HEK293 (cell line): Measurements from ENCODE around the gene IFI44L.

ENCODE experiments used
- CTCF ChIA-PET: fragments of 350-600 bp; formaldehyde crosslinking; extraction: SDS; loops from one replicate; lab custom pipeline; 2021; ENCODE audit warnings: antibody characterized with exemption; lab: Yijun Ruan, JAX
- POLR2A ChIA-PET: fragments of 300-600 bp; formaldehyde crosslinking; extraction: SDS; loops from one replicate; lab custom pipeline; 2020; ENCODE audit warnings: antibody characterized with exemption, inconsistent platforms; lab: Yijun Ruan, JAX
- H3K27ac ChIP-seq: fragments of 200-500 bp; sonication (Bioruptor generic); 2 replicates; pipeline ENCODE4 v1.5.1; 2014; ENCODE audit warnings: low read depth, low read length, control low read depth, inconsistent platforms; ENCODE audit errors: extremely low read depth
- H3K36me3 ChIP-seq, 2 experiments: fragments of 200-500 bp in 1 of 2; sonication (Bioruptor generic) in 1 of 2; 1 replicate in 1 of 2; 2 replicates in 1 of 2; pipeline ENCODE4 v1.5.1; 2014 to 2017; ENCODE audit warnings: inconsistent platforms in 2 of 2, low read length in 2 of 2; ENCODE audit not compliant: control insufficient read depth in 2 of 2, insufficient read depth in 1 of 2
- H3K4me1 ChIP-seq: fragments of 200-500 bp; sonication (Bioruptor generic); 2 replicates; pipeline ENCODE4 v1.5.1; 2014; ENCODE audit warnings: mild to moderate bottlenecking, low read length, inconsistent platforms; ENCODE audit not compliant: control insufficient read depth, insufficient read depth
- H3K4me3 ChIP-seq: 2 replicates; pipeline ENCODE4 v1.5.1; 2011; ENCODE audit warnings: low read depth, mild to moderate bottlenecking, control low read depth, low read length, moderate library complexity
- H3K9me3 ChIP-seq: fragments of 200-500 bp; sonication (Bioruptor generic); 2 replicates; pipeline ENCODE4 v1.5.1; 2014; ENCODE audit warnings: low read depth, low read length, inconsistent platforms; ENCODE audit not compliant: control insufficient read depth, insufficient read depth
- GFI1B ChIP-seq: fragments of 450-650 bp; formaldehyde crosslinking; IDR thresholded peaks from 2 replicates; pipeline ENCODE4 v1.5.1; 2016; ENCODE audit warnings: missing biosample characterization, missing genetic modification characterization
- GLIS2 ChIP-seq: fragments of 450-650 bp; formaldehyde crosslinking; IDR thresholded peaks from 2 replicates; pipeline ENCODE4 v1.5.1; 2016; ENCODE audit warnings: missing biosample characterization, missing genetic modification characterization
- PRDM1 ChIP-seq: fragments of 450-650 bp; formaldehyde crosslinking; IDR thresholded peaks from 2 replicates; pipeline ENCODE4; 2016; ENCODE audit warnings: missing biosample characterization, missing genetic modification characterization
- SCRT2 ChIP-seq: fragments of 450-650 bp; formaldehyde crosslinking; IDR thresholded peaks from 2 replicates; pipeline ENCODE4 v1.5.1; 2016; ENCODE audit warnings: missing biosample characterization, missing genetic modification characterization
- TCF7L2 ChIP-seq: IDR thresholded peaks from 2 replicates; pipeline ENCODE4 v1.6.1; 2011; ENCODE audit warnings: low read depth, mild to moderate bottlenecking, inconsistent platforms, low read length, moderate library complexity, borderline replicate concordance
- TRIM28 ChIP-seq: IDR thresholded peaks from 2 replicates; pipeline ENCODE4 v1.6.1; 2011; ENCODE audit warnings: low read length, control low read depth, borderline replicate concordance
- ZBTB1 ChIP-seq: fragments of 450-650 bp; formaldehyde crosslinking; IDR thresholded peaks from 2 replicates; pipeline ENCODE4 v1.5.1; 2016; ENCODE audit warnings: missing biosample characterization, missing genetic modification characterization
- ZBTB17 ChIP-seq: fragments of 450-650 bp; formaldehyde crosslinking; IDR thresholded peaks from 2 replicates; pipeline ENCODE4 v1.5.1; 2016; ENCODE audit warnings: missing biosample characterization, missing genetic modification characterization
- ZBTB20 ChIP-seq: fragments of 450-650 bp; formaldehyde crosslinking; IDR thresholded peaks from 2 replicates; pipeline ENCODE4 v1.5.1; 2016; ENCODE audit warnings: missing biosample characterization, missing genetic modification characterization
- ZNF169 ChIP-seq: fragments of 450-650 bp; formaldehyde crosslinking; IDR thresholded peaks from 2 replicates; pipeline ENCODE4 v1.5.1; 2016; ENCODE audit warnings: missing biosample characterization, missing genetic modification characterization
- ZNF214 ChIP-seq: fragments of 450-650 bp; formaldehyde crosslinking; IDR thresholded peaks from 2 replicates; pipeline ENCODE4 v1.5.1; 2017; ENCODE audit warnings: missing biosample characterization, mild to moderate bottlenecking, missing genetic modification characterization, borderline replicate concordance
- ZNF335 ChIP-seq: fragments of 450-650 bp; formaldehyde crosslinking; conservative IDR thresholded peaks from 2 replicates; pipeline ENCODE4 v1.5.1; 2016; ENCODE audit warnings: missing biosample characterization, missing genetic modification characterization
- ZNF37A ChIP-seq: fragments of 450-650 bp; IDR thresholded peaks from 2 replicates; pipeline ENCODE4 v1.5.1; 2018; ENCODE audit warnings: missing biosample characterization, missing genetic modification characterization
- ZNF404 ChIP-seq: fragments of 450-650 bp; formaldehyde crosslinking; IDR thresholded peaks from 2 replicates; pipeline ENCODE4 v1.5.1; 2017; ENCODE audit warnings: missing biosample characterization, missing genetic modification characterization
- ZNF501 ChIP-seq: fragments of 450-650 bp; formaldehyde crosslinking; IDR thresholded peaks from 2 replicates; pipeline ENCODE4 v1.5.1; 2016; ENCODE audit warnings: missing biosample characterization, missing genetic modification characterization
- ZNF629 ChIP-seq: fragments of 450-650 bp; formaldehyde crosslinking; IDR thresholded peaks from 2 replicates; pipeline ENCODE4 v1.5.1; 2017; ENCODE audit warnings: missing biosample characterization, missing genetic modification characterization
- ZNF654 ChIP-seq: fragments of 450-650 bp; formaldehyde crosslinking; IDR thresholded peaks from 2 replicates; pipeline ENCODE4 v1.5.1; 2016; ENCODE audit warnings: low read depth, missing biosample characterization, missing genetic modification characterization
- ZNF660 ChIP-seq: fragments of 450-650 bp; IDR thresholded peaks from 2 replicates; pipeline ENCODE4 v1.5.1; 2018; ENCODE audit warnings: missing biosample characterization, mild to moderate bottlenecking, missing genetic modification characterization
- ZNF677 ChIP-seq: fragments of 450-650 bp; IDR thresholded peaks from 2 replicates; pipeline ENCODE4 v1.5.0; 2018; ENCODE audit warnings: missing biosample characterization, mild to moderate bottlenecking, missing genetic modification characterization, moderate library complexity
- ZXDB ChIP-seq: fragments of 450-650 bp; formaldehyde crosslinking; IDR thresholded peaks from 2 replicates; pipeline ENCODE4 v1.5.1; 2016; ENCODE audit warnings: missing biosample characterization, missing genetic modification characterization
- TF ChIP-seq, protein P1 (sequence below): fragments of 450-650 bp; formaldehyde crosslinking; IDR thresholded peaks from 2 replicates; pipeline ENCODE4 v1.5.1; 2016; ENCODE audit warnings: missing biosample characterization, missing genetic modification characterization
- TF ChIP-seq, protein P2 (sequence below): fragments of 450-650 bp; formaldehyde crosslinking; IDR thresholded peaks from 2 replicates; pipeline ENCODE4 v1.5.1; 2017; ENCODE audit warnings: missing biosample characterization, missing genetic modification characterization
- TF ChIP-seq, protein P3 (sequence below): fragments of 450-650 bp; formaldehyde crosslinking; IDR thresholded peaks from 2 replicates; pipeline ENCODE4; 2016; ENCODE audit warnings: missing biosample characterization, missing genetic modification characterization
- TF ChIP-seq, protein P4 (sequence below): IDR thresholded peaks from 2 replicates; pipeline ENCODE4 v1.6.1; 2011; ENCODE audit warnings: mild to moderate bottlenecking, low read depth, low read length, borderline replicate concordance
- TF ChIP-seq, protein P5 (sequence below): fragments of 450-650 bp; formaldehyde crosslinking; IDR thresholded peaks from 2 replicates; pipeline ENCODE4 v1.5.1; 2016; ENCODE audit warnings: missing biosample characterization, missing genetic modification characterization
- TF ChIP-seq, protein P6 (sequence below): fragments of 450-650 bp; formaldehyde crosslinking; IDR thresholded peaks from 2 replicates; pipeline ENCODE4 v1.5.1; 2016; ENCODE audit warnings: missing biosample characterization, missing genetic modification characterization, low read depth

The IFI44L gene

DNA sequence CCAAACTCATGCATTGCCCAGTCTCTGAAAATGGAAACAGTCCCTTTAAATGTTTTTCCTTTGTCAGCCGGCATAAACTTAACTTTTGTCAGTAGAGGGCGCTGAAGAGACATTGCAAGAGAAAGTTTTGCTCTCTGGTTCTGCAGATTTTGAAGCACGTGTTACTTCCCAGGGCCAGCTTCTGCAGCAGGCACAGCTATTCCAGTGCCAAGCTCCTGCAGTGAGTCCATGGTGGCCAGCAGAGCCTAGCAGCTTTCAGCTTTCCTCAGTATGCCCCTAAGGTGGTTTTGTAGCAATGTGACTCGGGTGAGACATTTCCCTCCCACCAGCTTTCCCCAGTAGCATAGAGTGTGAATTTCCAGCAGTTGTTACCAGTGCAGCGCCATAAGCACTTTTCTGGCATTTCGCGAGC, 2.6 kb upstream of the IFI44L start:
- CTCF ChIA-PET: interaction anchor here (0.6 to 2.3 kb wide), 23 partner anchors 9 to 914 kb away, joined by 3 to 14 read pairs (median 4); partner anchors contain the start of gene IFI44
- Histone ChIP-seq H3K36me3 (no peaks in the 10 kb centered on the region), H3K4me1 (peaks cover 11% of the 10 kb centered on the region), H3K27ac (no peak overlapping the region), H3K4me3 (no peak overlapping the region), H3K9me3 (no peaks in the 10 kb centered on the region)
- POLR2A ChIA-PET: no interaction called here
- TF ChIP-seq GFI1B (no peak), ZNF404 (tag by site-specific recombination) (no peak), ZBTB17 (peak; percentile 72), ZNF37A (tag by site-specific recombination) (no peak), SCRT2 (no peak), ZBTB1 (tag by site-specific recombination) (no peak), ZNF654 (tag by site-specific recombination) (peak; percentile 97), ZNF214 (no peak), ZBTB20 (tag by site-specific recombination) (no peak), TRIM28 (peak; percentile 26; the same call in 1 of the 2 replicates), ZNF677 (tag by site-specific recombination) (no peak), ZNF629 (tag by site-specific recombination) (no peak), ZNF501 (tag by site-specific recombination) (no peak), TCF7L2 (no peak), PRDM1 (tag by site-specific recombination) (peak; percentile 65; the same call in 1 of the 2 replicates), ZNF335 (tag by site-specific recombination) (peak; percentile 91), ZXDB (tag by site-specific recombination) (no peak), ZNF660 (peak; percentile 56; the same call in 1 of the 2 replicates), ZNF169 (tag by site-specific recombination) (no peak), GLIS2 (tag by site-specific recombination) (no peak)
- TF ChIP-seq, protein P1, sequence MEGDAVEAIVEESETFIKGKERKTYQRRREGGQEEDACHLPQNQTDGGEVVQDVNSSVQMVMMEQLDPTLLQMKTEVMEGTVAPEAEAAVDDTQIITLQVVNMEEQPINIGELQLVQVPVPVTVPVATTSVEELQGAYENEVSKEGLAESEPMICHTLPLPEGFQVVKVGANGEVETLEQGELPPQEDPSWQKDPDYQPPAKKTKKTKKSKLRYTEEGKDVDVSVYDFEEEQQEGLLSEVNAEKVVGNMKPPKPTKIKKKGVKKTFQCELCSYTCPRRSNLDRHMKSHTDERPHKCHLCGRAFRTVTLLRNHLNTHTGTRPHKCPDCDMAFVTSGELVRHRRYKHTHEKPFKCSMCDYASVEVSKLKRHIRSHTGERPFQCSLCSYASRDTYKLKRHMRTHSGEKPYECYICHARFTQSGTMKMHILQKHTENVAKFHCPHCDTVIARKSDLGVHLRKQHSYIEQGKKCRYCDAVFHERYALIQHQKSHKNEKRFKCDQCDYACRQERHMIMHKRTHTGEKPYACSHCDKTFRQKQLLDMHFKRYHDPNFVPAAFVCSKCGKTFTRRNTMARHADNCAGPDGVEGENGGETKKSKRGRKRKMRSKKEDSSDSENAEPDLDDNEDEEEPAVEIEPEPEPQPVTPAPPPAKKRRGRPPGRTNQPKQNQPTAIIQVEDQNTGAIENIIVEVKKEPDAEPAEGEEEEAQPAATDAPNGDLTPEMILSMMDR (tag by site-specific recombination): peak; percentile 59; the same call in 1 of the 2 replicates
- TF ChIP-seq, protein P2, sequence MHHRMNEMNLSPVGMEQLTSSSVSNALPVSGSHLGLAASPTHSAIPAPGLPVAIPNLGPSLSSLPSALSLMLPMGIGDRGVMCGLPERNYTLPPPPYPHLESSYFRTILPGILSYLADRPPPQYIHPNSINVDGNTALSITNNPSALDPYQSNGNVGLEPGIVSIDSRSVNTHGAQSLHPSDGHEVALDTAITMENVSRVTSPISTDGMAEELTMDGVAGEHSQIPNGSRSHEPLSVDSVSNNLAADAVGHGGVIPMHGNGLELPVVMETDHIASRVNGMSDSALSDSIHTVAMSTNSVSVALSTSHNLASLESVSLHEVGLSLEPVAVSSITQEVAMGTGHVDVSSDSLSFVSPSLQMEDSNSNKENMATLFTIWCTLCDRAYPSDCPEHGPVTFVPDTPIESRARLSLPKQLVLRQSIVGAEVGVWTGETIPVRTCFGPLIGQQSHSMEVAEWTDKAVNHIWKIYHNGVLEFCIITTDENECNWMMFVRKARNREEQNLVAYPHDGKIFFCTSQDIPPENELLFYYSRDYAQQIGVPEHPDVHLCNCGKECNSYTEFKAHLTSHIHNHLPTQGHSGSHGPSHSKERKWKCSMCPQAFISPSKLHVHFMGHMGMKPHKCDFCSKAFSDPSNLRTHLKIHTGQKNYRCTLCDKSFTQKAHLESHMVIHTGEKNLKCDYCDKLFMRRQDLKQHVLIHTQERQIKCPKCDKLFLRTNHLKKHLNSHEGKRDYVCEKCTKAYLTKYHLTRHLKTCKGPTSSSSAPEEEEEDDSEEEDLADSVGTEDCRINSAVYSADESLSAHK: no peak
- TF ChIP-seq, protein P3, sequence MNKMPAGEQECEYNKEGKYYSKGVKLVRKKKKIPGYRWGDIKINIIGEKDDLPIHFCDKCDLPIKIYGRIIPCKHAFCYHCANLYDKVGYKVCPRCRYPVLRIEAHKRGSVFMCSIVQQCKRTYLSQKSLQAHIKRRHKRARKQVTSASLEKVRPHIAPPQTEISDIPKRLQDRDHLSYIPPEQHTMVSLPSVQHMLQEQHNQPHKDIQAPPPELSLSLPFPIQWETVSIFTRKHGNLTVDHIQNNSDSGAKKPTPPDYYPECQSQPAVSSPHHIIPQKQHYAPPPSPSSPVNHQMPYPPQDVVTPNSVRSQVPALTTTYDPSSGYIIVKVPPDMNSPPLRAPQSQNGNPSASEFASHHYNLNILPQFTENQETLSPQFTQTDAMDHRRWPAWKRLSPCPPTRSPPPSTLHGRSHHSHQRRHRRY (tag by site-specific recombination): no peak
- TF ChIP-seq, protein P4, sequence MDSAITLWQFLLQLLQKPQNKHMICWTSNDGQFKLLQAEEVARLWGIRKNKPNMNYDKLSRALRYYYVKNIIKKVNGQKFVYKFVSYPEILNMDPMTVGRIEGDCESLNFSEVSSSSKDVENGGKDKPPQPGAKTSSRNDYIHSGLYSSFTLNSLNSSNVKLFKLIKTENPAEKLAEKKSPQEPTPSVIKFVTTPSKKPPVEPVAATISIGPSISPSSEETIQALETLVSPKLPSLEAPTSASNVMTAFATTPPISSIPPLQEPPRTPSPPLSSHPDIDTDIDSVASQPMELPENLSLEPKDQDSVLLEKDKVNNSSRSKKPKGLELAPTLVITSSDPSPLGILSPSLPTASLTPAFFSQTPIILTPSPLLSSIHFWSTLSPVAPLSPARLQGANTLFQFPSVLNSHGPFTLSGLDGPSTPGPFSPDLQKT: no peak
- TF ChIP-seq, protein P5, sequence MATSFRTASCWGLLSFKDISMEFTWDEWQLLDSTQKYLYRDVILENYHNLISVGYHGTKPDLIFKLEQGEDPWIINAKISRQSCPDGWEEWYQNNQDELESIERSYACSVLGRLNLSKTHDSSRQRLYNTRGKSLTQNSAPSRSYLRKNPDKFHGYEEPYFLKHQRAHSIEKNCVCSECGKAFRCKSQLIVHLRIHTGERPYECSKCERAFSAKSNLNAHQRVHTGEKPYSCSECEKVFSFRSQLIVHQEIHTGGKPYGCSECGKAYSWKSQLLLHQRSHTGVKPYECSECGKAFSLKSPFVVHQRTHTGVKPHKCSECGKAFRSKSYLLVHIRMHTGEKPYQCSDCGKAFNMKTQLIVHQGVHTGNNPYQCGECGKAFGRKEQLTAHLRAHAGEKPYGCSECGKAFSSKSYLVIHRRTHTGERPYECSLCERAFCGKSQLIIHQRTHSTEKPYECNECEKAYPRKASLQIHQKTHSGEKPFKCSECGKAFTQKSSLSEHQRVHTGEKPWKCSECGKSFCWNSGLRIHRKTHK (tag by site-specific recombination): no peak
- TF ChIP-seq, protein P6, sequence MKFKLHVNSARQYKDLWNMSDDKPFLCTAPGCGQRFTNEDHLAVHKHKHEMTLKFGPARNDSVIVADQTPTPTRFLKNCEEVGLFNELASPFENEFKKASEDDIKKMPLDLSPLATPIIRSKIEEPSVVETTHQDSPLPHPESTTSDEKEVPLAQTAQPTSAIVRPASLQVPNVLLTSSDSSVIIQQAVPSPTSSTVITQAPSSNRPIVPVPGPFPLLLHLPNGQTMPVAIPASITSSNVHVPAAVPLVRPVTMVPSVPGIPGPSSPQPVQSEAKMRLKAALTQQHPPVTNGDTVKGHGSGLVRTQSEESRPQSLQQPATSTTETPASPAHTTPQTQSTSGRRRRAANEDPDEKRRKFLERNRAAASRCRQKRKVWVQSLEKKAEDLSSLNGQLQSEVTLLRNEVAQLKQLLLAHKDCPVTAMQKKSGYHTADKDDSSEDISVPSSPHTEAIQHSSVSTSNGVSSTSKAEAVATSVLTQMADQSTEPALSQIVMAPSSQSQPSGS (tag by site-specific recombination): no peak
